Adipose tissue (tissue), 3 donors: Measurements from ENCODE around the gene TNNT2. TPM values are rescaled to one million over a fixed set of nuclear protein-coding genes. Genes with fewer than 3 reads are reported as not detected.

Source experiments
- H3K27ac ChIP-seq: one replicate; pipeline ENCODE4 v1.5.1; 2013; ENCODE audit warnings: low read depth, low read length
- WGBS, 3 donors: extraction: QIAGEN DNeasy Blood & Tissue Kit; methylation state at CpG; one replicate each; pipeline ENCODE4 v1.1.7; 2013; 5-methylcytosine and 5-hydroxymethylcytosine counted together
- polyA plus RNA-seq, 3 donors: library from polyadenylated mRNA; stranded (reverse); fragments of 200-250 nt; gene quantifications; one replicate each; pipeline ENCODE4 v1.2.3, GENCODE V29; 2013
- donor health status: healthy with polysubstance abuse.
- donor health status: Bipolar disorder and iron deficiency.
- donor health status: healthy.

The TNNT2 gene
- polyA plus RNA-seq, 3 donors = 0.91 to 23.8 (median 1.1) TPM

DNA sequence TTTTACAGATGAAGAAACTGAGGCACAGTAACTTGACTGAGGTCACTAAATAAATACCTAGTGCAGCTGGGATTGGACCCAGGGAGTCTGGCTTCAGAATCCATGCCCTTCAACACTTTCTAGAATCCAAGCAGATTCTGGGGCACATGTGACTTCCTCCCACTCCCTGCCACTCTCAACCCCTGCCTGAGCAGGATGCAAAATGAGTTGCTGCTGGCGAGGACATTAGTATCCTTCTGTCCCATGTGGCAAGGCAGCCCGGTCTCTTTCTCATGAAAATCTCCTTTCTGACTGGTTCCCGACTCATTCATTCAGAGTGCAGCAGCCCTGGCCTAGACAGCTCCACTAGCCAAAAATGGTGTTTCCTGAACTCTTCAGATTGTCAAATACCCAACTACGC, 28.4 kb downstream of the TNNT2 start:
- WGBS, 3 donors = 65 to 77% (median 68%) methylated on average over 4 of the region's 4 CpGs
- no peak overlapping the region for H3K27ac ChIP-seq

DNA sequence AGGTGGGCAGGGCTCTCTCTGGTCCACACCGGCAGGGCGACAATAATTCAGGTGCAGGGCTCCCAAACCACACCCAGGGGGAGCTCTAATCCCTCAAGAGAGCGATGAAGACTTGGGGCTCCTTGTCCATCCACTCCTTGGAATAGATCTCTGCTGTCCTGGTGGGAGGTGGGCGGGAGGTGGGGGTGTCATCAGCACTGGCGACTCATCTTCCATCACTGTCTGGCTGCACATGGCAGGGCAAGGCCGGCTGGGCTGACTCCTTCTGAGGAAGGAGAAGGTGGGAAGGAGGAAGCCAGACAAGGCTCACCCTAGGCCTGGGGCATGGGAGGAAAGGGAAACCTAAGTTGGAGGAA, 29.3 kb downstream of the TNNT2 start:
- WGBS, 3 donors = 14 to 22% (median 19%) methylated on average over 6 of the region's 6 CpGs
- H3K27ac ChIP-seq = no peak overlapping the region

DNA sequence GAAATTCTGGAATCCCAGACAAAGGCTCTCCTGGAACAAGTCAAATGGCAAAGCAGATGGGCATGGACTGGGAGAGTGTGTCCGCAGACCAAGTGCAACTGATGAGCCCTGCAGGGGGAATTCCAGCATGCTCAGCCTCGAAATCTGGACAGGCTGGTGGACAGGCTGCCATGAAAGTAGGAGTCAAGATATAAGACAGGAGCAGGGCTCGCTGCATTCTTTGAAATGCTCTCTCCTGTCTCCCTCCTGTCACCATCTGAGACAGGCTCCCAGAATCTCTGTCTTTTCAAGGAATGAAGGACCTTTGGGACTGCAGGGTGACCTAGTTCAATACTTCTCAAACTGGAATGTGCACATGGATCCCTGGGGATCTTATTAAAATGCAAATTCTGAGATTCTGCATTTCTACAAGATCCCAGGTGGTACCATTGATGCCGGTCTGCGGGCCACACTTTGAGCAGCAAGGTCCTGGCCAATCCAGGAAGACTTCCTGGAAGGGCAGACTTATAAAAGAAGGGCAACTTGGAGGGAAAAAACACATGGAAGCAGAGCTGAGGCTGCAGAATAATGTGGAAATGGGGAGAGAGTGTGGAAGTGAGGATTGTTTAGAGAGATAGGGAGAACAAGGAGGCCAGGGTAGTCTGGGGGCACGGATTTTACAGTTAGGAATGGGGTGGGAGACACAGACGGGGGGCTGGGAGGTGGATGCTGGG, 29.8 kb downstream of the TNNT2 start:
- 23 to 40% (median 32%) methylated on average over 7 of the region's 7 CpGs for WGBS, 3 donors

DNA sequence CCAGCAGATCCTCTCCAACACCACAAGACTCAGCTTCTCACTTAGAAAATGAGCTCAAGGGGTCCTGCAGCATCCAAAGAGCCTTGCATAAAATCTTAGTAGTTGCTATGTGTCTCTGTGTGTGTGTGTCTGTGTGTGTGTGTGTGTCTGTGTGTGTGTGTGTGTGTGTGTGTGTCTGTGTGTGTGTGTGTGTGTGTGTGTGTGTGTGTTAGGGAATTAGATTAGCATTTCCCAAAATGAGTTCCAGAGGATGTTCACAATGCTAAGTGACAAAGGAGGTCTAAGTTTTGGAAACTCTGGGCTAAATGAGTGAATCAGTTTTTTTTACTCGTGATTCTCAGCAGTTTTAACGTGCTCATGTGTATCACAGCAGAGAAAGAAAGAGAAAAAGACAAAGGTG, 30.5 kb downstream of the TNNT2 start:
- 14 to 49% (median 34%) methylated on average over 2 of the region's 2 CpGs for WGBS, 3 donors

More for the DNA sequence above, 29.8 kb downstream of the TNNT2 start:
- no peak overlapping the region for H3K27ac ChIP-seq

DNA sequence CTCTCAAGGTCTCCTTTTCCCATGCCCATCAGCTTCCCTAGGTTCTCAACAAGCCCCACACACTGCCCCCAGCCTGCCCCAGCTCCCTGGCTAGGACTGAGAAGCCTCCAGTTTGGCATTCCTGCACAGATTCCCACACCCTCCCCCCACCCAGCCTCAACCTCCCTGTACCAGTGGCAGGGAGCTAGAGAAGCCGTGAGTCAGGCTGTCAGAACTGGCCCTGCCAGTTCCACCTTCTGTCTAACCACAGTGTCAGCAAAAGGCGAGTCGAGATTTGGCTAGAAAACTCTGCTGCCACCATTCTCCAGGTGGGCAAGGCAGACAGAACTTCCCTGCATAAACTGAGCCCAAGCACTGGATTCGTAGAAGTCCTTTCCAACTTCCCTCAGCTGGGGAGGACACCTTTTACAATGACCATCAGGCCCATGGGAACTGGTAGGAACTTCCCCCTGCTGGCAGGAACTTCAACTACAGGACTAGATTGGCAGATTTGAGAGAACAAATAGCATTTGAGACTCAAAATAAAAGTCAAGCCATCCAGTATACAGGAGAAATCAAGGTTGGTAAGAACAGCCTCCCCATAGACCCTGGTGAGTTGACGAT, 31.0 kb downstream of the TNNT2 start:
- 54 to 62% (median 55%) methylated on average over 5 of the region's 5 CpGs for WGBS, 3 donors

More for the DNA sequence above, 30.5 kb downstream of the TNNT2 start:
- H3K27ac ChIP-seq = no peak overlapping the region

DNA sequence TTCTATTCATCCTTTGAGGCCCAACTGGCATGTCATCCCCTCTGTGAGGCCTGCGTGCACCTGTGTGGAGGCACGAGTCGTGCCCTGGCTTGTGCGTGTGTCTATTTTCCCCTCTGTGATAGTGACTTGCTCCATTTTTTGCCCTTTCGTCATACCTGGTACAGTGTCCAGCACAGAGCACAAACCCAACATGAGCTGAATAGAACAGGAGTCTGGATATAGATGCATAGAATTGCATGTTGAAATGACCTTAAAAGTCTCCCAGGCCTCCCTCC, 32.5 kb downstream of the TNNT2 start:
- WGBS, 3 donors = 91 to 99% (median 92%) methylated on average over 5 of the region's 5 CpGs

More for the DNA sequence above, 31.0 kb downstream of the TNNT2 start:
- no peak overlapping the region for H3K27ac ChIP-seq

DNA sequence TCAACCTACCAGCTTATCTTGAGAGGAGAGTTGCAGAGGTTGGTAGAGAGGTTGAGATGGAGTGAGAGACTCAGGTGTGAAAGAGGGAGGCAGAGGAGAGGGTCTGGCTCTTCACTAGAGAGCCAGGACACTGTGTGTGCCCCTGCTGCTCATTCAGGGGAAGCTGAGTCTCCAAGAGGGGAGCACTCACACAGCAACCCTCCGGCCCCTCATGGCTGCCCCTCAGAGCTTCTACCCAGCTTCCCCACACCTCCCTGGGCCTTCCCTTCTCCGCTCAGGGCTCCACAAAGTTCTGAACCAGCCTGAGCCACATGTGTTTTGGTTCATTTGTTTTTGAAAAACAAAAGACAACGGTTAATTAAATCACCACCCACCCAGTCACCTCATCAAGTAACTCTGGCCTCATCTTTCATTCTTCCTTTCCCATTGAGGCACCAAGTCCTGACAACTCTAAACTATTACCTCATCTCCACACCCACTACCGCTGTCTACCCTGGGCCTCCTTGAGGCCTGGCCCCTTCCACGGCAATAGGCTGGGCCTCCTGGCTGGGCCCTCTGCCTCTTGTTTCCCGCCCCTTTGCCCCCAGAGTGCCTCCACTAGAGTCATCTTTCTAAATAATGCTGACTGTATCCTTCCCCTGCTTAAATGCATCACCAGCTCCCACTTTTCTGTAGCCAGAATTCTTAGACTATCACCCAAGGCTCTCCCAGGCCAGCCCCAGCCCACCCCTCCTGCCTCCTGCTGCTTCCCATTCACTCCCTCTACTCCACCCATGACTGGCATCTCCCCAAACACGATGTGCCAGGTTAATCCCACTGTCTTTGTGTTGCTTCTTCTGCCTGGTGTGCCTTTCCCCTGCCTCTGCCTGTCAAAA, 33.0 kb downstream of the TNNT2 start:
- no peak overlapping the region for H3K27ac ChIP-seq
- WGBS, 3 donors = 78 to 83% (median 79%) methylated on average over 7 of the region's 7 CpGs

More for the DNA sequence above, 32.5 kb downstream of the TNNT2 start:
- H3K27ac ChIP-seq = no peak overlapping the region

DNA sequence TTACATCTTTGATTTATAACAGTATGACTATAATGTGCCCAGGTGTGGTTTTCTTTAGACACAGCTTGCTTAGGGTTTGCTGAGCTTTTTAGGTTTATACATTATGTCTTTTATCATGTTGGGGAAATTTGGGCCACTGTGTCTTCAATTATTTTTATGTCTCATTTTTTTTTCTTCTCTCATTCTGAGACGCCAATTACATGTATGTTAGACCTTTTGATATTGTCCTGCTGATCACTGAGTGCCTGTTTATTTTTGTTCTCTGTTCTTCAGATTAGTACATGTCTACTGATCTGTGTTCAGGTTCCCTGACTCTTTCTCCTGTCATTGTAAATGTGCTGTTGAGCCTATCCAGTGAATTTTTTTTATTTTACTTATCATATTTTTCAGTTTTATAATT, 36.1 kb downstream of the TNNT2 start:
- 73 to 91% (median 83%) methylated on average over 1 of the region's 1 CpG for WGBS, 3 donors
- no peak overlapping the region for H3K27ac ChIP-seq

DNA sequence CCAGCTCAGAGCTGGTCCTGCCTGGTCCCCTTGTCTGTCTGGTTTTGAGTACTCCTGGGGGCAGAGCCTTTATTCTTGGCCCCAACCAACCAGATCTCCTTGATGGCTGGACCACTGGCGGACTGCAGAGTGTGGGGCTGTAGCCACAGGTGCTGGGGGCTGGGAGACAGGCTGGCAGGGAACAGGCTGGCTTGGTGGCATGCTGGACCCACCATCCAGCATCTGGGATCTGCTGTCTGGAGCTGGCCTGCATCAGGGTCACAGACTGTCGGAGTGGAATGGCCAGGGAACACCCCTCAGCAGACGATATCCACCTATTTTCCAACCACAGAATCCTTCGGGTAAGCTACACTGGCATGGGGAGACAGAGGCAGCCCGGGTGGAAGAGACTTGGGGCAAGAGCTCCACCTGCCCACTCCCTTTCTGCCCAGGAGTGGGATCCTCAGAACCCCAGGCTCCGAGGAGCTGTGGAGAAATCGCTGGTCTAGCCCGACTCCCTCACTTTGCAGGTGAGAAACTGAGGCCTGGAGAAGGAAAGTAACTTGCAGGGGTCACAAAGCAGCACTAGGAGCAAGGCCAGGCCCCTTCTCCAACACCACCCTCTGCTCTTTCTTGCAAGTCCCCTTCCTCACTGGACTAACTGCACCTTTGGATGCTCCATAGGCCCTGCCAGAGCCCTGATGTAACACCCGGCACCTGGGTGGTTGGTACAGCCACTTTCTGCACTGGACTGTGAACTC, 40.6 kb downstream of the TNNT2 start:
- 90 to 96% (median 95%) methylated on average over 9 of the region's 9 CpGs for WGBS, 3 donors
- H3K27ac ChIP-seq = no peak overlapping the region

DNA sequence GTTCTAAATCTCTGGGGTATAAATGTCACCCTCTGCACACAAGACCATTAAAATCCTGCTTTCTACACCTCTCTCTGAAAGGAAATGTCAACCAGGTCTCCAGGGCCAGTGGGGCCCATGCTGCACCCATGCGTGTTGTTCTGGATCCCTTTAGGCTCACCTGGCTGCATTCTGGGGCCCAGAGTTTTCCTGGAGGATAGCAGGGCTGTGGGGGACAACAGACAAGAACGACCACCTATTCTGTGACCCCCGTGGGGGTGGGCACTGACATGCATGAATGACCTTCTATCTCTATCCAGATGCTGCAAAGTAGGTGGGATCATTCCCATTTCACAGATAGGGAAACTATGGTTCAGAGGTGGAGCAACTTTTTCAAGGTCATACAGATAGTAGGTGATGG, 41.6 kb downstream of the TNNT2 start:
- WGBS, 3 donors = 70 to 83% (median 76%) methylated on average over 3 of the region's 3 CpGs
- no peak overlapping the region for H3K27ac ChIP-seq

DNA sequence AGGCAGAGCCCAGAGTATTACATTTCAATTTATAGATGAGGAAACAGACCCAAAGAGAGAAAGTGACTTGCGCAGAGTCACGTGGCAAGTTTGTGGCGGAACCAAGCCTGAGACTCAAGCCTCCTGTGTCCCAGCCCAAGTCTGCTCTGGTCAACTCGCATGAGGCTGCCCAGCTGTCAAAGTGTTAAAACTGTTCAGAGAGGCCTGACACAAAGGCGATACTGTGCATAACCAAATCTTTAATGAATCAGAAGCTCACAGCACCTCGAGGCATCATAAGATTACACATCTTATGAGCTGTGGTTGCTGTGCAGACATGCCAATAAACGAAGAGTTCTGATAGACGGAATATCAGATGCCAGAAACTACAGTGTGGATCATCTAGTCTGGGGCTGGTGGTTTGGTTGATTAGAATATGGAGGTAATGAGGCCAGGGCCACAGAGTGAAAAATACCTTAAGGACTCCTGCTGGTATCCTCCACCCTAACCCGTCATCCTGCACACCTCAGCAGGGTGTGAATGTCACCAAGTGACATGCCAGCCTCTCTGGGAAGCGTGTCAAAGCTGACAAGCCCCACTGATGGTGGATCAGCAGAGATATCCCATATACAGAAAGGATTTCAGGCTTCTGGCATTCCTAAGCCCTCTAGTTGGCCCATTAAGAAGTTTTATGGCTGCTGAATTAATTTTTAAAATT, 42.2 kb downstream of the TNNT2 start:
- WGBS, 3 donors = 80 to 92% (median 90%) methylated on average over 10 of the region's 10 CpGs
- H3K27ac ChIP-seq = no peak overlapping the region

DNA sequence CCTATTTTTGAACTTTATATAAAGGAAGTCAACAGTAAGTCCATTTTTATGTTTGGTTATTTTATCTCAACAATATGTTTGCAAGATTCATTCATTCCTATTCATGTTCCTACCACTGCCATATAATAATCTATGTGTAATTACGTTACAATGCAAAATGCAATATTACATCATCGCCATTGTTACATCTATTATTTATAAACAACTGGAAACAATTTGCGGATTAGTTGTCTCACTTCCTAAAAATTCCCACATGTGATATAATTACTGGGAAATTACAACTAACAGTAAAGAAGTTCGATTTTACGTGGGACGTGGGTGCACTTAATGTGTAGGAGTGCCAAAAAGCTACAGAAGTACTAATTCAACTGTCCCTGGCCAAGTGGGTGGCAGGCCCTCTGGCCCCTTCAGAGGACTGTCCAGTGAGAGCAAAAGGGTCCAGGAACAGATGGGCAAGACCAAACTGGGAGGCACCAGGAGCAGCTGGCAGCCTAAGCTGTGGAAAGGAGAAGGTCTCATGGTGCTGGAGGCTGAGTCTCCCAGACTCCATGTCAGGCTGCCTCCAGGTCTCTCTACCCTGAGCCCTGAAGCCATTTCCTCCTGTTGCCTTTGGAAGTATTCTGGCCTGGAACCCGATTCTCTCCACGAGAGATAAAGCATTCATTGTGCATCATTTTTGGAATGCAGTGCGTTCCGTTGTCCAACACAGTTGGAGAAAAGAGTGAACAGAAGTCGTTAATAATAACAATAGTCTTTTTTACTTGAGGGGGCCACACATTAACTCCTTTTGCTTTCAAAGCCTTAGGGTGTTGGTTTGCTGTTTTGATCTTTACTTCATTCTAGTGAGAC, 42.9 kb downstream of the TNNT2 start:
- H3K27ac ChIP-seq = no peak overlapping the region

DNA sequence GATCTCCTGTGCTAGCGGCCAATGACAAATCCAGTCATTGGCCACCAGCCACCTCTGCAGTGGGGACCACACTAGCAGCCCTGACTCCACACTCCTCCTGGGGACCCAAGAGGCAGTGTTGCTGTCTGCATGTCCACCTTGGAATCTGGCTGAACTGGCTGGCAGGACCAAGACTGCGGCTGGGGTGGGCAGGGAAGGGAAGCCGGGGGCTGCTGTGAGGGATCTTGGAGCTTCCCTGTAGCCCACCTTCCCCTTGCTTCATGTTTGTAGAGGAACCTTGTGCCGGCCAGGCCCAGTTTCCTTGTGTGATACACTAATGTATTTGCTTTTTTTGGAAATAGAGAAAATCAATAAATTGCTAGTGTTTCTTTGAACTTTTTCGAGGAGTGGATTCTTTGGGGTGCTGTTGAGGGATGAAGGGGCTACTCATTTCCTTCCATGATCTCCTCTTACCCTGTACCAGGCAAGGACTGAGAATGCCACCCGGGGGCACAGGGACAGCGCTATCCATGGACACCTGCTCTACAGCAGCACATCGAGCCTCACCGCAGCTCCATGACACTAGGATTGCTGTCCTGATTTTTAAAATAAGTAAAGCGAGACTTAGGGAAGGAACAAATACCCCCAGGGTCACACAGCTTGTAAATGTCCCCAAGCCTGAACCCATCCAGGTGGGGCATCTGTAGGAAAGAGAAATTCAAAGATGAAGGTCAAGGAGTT, 44.7 kb downstream of the TNNT2 start:
- WGBS, 3 donors = 92 to 96% (median 94%) methylated on average over 10 of the region's 10 CpGs
- no peak overlapping the region for H3K27ac ChIP-seq

More for the DNA sequence above, 42.9 kb downstream of the TNNT2 start:
- WGBS, 3 donors = 61 to 72% (median 65%) methylated on average over 11 of the region's 11 CpGs

DNA sequence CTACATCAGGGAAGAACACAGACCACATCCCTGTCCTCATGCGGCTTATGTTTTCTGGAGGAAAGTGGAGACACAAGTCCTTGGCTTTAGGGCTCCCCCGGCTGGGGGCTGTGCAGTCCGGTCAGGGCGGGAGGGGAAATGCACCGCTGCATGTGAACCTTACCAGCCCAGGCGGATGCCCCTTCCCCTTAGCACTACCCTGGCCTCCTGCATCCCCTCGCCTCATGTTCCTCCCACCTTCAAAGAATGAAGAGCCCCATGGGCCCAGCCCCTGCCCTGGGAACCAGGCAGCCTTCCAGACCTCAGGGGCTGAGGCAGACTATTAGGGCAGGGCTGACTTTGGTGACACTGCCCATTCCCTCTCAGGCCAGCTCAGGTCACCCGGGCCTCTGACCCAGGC, 45.5 kb downstream of the TNNT2 start:
- 89 to 91% (median 90%) methylated on average over 8 of the region's 8 CpGs for WGBS, 3 donors
- H3K27ac ChIP-seq = no peak overlapping the region

DNA sequence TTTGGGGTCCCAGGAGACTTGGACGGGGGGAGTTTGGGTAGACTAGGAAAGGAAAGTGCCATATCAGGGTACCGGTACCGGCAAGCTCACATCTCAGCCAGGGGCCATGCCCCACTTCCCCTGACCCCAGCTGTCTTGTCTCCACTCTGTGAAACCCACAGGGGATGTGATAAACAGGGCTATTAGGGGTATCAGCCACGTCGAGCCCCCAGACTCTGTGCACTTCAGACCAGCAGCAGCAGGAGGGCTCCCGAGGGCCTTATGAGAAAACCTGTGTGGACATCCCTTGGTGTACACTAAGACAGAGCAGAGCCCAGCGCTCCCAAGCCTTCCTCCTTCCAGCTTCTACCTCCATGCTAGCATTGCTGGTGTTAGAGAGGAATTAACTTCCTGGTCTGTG, 46.3 kb downstream of the TNNT2 start:
- 85 to 93% (median 87%) methylated on average over 7 of the region's 7 CpGs for WGBS, 3 donors
- no peak overlapping the region for H3K27ac ChIP-seq

DNA sequence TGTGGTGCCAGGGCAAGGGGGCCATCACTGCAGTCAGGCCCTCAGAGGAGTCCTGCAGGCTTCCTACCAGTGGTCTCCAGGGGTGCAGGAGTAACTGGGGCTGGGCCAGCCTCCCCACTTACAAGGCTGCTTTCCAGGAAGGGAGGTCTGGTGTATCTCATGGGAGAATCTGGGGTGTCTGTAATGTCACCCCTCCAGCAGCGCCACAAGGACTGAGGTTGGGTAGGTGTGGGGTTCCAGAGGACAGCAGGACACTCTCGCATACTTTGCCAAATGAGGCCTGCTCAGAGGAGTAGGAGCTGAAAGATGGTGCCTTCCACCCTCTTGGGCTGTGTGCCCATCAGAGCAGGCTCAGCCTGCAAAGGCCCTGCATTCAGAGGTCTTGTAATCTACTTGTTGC, 46.9 kb downstream of the TNNT2 start:
- H3K27ac ChIP-seq = no peak overlapping the region
- WGBS, 3 donors = 96 to 100% (median 96%) methylated on average over 2 of the region's 2 CpGs

DNA sequence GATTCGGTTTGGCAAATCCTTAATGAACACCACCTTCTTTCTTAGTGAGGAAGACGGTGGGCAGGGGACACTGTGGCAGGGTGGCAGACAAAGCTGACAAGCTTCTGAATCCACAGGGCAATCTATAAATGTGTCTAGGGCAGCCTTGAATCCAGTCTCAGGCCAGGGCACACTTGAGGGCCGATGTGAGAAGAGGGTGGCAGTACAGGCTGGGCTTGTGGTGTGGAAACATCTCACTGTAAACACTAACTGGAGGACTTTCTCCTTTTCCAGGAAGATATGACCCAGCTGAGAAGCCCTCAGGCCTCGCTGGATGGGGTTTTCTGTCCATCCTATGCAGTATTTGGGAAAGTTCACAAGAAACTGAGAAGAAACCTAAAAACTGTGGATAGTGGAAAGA, 47.7 kb downstream of the TNNT2 start:
- 83 to 89% (median 88%) methylated on average over 4 of the region's 4 CpGs for WGBS, 3 donors
- no peak overlapping the region for H3K27ac ChIP-seq
